NCI-H2227 (cell line): Measurements from ENCODE around the gene PLXNB3.

Source experiments
- DNase-seq: peaks from one replicate; lab custom pipeline; 2025; ENCODE audit not compliant: unreplicated experiment; lab: John Stamatoyannopoulos, UW

The PLXNB3 gene

GRCh38 chrX:153755136-153755535 is 8.9 kb upstream of the PLXNB3 start:
- DNase-seq: no peak

- DNase-seq: no peak
Observed at GRCh38 chrX:153761863-153762262, 2.2 kb upstream of the PLXNB3 start.

- DNase-seq: no peak
Observed at GRCh38 chrX:153762626-153763173, 1.3 kb upstream of the PLXNB3 start.

GRCh38 chrX:153763298-153763932 is 634 bp upstream of the PLXNB3 start:
- no peak for DNase-seq

GRCh38 chrX:153764786-153765137 is 713 bp downstream of the PLXNB3 start:
- no peak for DNase-seq

GRCh38 chrX:153765138-153766079 is 1.4 kb downstream of the PLXNB3 start:
- DNase-seq: no peak

GRCh38 chrX:153766098-153766817 is 2.2 kb downstream of the PLXNB3 start:
- DNase-seq: peak; percentile 44

GRCh38 chrX:153766871-153767673 is 3.0 kb downstream of the PLXNB3 start:
- DNase-seq: no peak

- DNase-seq: no peak
Observed at GRCh38 chrX:153767674-153768055, 3.6 kb downstream of the PLXNB3 start.

- no peak for DNase-seq
Observed at GRCh38 chrX:153768311-153769157, 4.5 kb downstream of the PLXNB3 start.

- no peak for DNase-seq
Observed at GRCh38 chrX:153769158-153769864, 5.3 kb downstream of the PLXNB3 start.

- no peak for DNase-seq
Observed at GRCh38 chrX:153769865-153770600, 6.0 kb downstream of the PLXNB3 start.

GRCh38 chrX:153770601-153771414 is 6.8 kb downstream of the PLXNB3 start:
- no peak for DNase-seq

GRCh38 chrX:153771415-153772315 is 7.6 kb downstream of the PLXNB3 start:
- no peak for DNase-seq

- no peak for DNase-seq
Observed at GRCh38 chrX:153772316-153773217, 8.5 kb downstream of the PLXNB3 start.

GRCh38 chrX:153773218-153773611 is 9.2 kb downstream of the PLXNB3 start:
- no peak for DNase-seq
